IPS-18a (cell line): ENCODE data around the gene CD72.

Experiments used
- H3K27ac ChIP-seq: one replicate; pipeline ENCODE4 v1.5.1; 2013; ENCODE audit warnings: low read length
- H3K27me3 ChIP-seq: one replicate; pipeline ENCODE4 v1.6.1; 2013; ENCODE audit warnings: mild to moderate bottlenecking, low read length; ENCODE audit not compliant: control insufficient read depth, insufficient read depth
- H3K36me3 ChIP-seq: one replicate; pipeline ENCODE4 v1.6.1; 2013; ENCODE audit warnings: low read depth, low read length; ENCODE audit not compliant: control insufficient read depth
- H3K4me1 ChIP-seq: one replicate; pipeline ENCODE4 v1.6.1; 2013; ENCODE audit warnings: low read depth, low read length; ENCODE audit not compliant: control insufficient read depth
- H3K4me3 ChIP-seq: one replicate; pipeline ENCODE4 v1.5.1; 2013; ENCODE audit warnings: low read length
- H3K9ac ChIP-seq: one replicate; pipeline ENCODE4 v1.6.1; 2013; ENCODE audit warnings: mild to moderate bottlenecking, low read length, moderate library complexity
- H3K9me3 ChIP-seq: one replicate; pipeline ENCODE4 v1.6.1; 2013; ENCODE audit warnings: low read depth, low read length; ENCODE audit not compliant: control insufficient read depth

The CD72 gene

DNA sequence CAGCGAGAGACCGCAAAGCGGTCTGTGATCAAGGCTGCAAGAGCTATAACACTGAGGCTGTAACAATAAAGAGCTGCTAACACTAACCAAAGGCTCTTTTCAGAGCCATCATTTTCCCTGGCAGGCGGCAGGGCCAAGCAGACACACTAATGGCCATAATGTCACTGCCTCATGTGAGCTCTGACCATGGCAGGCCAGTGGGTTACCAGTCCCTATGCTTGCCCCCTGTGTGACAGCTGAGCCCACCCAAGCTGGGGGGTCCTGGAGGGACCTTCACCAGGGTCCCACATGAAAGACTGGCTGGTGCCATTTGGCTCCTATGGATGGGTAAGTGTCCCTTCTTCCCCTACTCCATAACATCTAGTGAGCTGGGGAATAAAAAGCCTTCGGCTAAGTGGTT is 42.7 kb downstream of the CD72 start:
- no peaks in the 10 kb centered on the region for H3K4me1 ChIP-seq
- no peak overlapping the region for H3K27ac ChIP-seq
- no peaks in the 10 kb centered on the region for H3K9me3 ChIP-seq
- H3K27me3 ChIP-seq: no peaks in the 10 kb centered on the region
- no peak overlapping the region for H3K4me3 ChIP-seq
- H3K36me3 ChIP-seq: no peaks in the 10 kb centered on the region
- H3K9ac ChIP-seq: no peak overlapping the region

DNA sequence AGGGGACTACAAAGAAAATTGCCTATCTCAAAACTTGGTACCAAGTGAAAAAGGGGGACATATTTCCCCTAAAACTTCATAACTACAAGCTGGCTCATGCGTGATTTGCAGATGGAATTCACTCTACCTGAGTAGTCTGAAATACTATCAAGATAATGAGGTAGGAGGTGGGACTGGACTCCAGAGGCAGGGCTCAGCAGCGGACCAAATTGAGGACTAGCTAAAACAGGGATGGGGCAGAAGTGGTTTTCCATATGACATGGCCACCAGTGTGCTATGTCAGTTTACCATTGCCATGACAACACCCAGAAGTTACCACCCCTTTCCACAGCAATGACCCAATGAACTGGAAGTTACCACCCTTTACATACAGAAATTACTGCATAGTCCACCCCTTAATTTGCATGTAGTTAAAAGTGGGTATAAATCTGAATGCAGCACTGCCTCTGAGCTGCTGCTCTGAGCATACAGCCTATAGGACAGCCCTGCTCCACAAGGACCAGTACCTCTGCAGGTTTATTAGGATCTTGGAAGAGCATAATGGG is 43.6 kb downstream of the CD72 start:
- Histone ChIP-seq H3K27ac (no peak overlapping the region), H3K9ac (no peak overlapping the region), H3K9me3 (no peaks in the 10 kb centered on the region), H3K4me3 (no peak overlapping the region), H3K27me3 (no peaks in the 10 kb centered on the region), H3K36me3 (no peaks in the 10 kb centered on the region), H3K4me1 (no peaks in the 10 kb centered on the region)

DNA sequence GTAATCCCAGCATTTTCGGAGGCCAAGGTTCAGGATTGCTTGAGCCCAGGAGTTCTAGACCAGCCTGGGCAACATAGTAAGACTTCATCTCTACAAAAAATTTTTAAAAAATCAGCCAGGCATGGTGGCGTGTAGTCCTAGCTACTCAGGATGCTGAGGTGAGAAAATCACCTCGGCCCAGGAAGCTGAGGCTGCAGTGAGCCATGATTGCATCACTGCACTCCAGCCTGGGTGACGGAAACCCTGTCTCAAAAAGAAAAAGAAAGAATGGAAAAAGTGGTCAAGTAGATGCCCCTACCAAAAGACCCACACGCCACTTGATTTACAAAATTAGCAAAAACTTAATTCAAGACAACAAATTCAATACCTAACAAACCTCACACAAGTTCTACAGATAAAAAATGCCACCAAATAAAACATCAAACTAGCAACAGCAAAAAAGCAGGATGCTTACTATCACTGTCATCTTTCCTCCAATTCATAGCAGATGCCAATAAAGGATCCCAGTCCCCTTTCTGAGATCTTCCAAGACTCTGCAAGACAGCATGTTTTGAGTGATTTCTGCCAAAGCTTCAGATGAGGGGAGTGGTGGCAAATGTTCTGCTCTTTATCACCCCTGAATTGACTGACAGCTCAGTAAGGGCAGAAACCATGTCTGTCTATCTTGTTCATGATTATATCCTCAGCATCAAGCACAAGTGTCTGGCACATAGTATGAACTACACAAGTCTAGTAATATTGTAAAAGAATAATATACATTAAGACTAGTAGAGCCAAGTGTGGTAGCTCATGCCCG is 47.3 kb downstream of the CD72 start:
- no peak overlapping the region for H3K9ac ChIP-seq
- no peak overlapping the region for H3K27ac ChIP-seq

DNA sequence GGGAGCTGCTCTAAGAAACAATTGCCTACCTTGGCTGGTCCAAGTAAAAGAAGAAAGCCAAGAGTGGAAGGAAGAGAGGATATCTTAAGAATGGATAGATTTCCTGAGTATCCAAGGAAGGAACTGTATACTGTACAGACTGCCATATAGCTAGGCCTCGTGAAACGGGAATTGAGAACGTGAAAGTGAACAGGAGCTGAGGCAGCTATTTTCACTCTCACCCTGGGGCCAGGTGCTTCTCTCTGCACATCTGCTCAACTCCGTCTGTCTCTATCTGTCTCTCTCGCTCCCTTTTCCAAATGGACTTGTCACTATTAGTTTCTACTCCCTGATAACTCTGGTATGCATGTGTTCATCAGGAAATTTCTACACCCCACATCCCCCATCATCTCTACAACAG is 49.0 kb downstream of the CD72 start:
- Histone ChIP-seq H3K4me3 (no peak overlapping the region), H3K27ac (no peak overlapping the region), H3K36me3 (no peaks in the 10 kb centered on the region), H3K4me1 (peaks cover under 1% of the 10 kb centered on the region), H3K27me3 (no peaks in the 10 kb centered on the region), H3K9me3 (no peaks in the 10 kb centered on the region), H3K9ac (no peak overlapping the region)

More for the DNA sequence above, 47.3 kb downstream of the CD72 start:
- Histone ChIP-seq H3K4me3 (no peak overlapping the region), H3K36me3 (no peaks in the 10 kb centered on the region), H3K27me3 (no peaks in the 10 kb centered on the region), H3K9me3 (no peaks in the 10 kb centered on the region), H3K4me1 (no peaks in the 10 kb centered on the region)

DNA sequence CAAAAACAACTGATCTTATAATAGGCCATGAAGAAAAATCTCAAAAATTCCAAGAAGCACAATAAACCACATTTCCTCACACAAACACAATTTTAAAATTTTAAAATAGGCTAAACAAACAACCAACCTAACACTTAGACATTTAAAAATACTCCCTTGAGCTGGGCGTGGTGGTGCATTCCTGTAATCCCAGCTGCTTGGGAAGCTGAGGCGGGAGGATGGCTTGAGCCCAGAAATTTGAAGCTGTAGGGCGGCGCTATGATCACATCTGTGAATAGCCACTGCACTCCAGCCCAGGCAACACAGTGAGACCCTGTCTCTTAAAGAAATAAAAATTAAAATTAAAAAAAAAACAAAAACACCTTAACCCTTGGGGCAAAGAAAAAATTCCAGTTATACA is 50.0 kb downstream of the CD72 start:
- H3K27ac ChIP-seq: no peak overlapping the region
- H3K4me3 ChIP-seq: no peak overlapping the region
- no peaks in the 10 kb centered on the region for H3K27me3 ChIP-seq
- no peaks in the 10 kb centered on the region for H3K36me3 ChIP-seq
- peaks cover 5% of the 10 kb centered on the region for H3K4me1 ChIP-seq
- no peak overlapping the region for H3K9ac ChIP-seq
- no peaks in the 10 kb centered on the region for H3K9me3 ChIP-seq

DNA sequence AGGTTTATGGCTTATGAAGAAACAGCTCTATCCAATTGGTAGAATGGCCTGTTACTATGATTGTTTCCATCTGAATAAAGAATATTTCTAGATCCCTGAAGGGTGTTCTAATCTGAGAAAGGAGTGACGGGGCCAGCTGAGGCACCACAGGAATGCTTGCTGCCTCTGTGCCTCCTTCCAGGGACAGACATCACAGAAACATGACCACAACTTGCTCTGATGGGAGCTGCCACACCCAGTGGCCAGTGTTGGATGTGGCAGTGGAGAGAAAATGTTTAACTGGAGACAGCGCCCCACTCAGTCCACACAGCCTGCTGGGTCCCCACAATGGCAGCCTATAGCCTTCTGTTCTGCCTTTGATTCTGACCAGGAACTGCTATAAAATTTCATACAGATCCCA is 51.8 kb downstream of the CD72 start:
- Histone ChIP-seq H3K9ac (no peak overlapping the region), H3K27me3 (no peaks in the 10 kb centered on the region), H3K27ac (no peak overlapping the region), H3K9me3 (no peaks in the 10 kb centered on the region), H3K4me1 (peaks cover 5% of the 10 kb centered on the region), H3K36me3 (no peaks in the 10 kb centered on the region), H3K4me3 (no peak overlapping the region)

DNA sequence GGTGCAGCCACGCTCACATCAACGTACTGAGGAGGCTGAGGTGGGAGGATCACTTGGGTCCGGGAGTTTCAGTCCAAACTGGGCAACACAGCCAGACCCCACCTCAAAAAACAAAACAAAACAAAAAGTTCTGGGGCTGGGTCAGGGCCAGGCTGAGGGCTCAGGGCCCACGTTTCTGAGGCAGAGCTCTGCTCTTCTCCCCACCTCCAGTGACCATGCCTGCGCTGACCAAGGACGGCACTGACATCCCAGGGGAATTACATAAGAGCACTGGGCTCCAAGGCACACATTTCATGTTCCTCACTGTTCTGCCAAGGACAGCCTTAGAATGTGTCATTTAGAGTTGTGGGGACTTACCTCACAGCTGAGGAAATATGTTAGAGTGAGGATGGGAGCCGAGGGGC is 53.6 kb downstream of the CD72 start:
- Histone ChIP-seq H3K27ac (no peak overlapping the region), H3K36me3 (no peaks in the 10 kb centered on the region), H3K27me3 (no peaks in the 10 kb centered on the region), H3K4me3 (no peak overlapping the region), H3K4me1 (peaks cover 5% of the 10 kb centered on the region), H3K9me3 (no peaks in the 10 kb centered on the region), H3K9ac (no peak overlapping the region)

DNA sequence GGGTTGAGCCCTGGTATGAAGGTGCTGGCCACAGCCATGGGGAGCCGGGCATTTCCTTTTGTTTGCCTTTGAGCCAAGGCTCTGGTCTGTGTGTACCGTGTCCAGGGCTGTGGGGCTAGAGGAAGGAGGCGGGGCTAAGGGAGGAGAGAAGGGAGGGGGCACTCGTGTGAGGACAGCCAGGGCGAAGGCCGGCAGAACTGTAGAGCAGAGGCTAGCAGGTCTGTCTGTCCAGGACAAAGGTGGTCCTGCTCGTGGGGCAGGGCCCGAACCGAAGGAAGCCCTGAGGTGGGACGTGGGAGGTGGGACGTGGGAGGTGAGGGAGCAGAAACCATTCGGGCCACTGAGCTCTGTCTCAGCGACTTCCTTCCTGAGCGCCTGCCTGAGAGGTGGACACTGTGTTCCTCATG is 54.4 kb downstream of the CD72 start:
- H3K27me3 ChIP-seq: no peaks in the 10 kb centered on the region
- H3K36me3 ChIP-seq: no peaks in the 10 kb centered on the region
- H3K27ac ChIP-seq: no peak overlapping the region
- peaks cover 5% of the 10 kb centered on the region for H3K4me1 ChIP-seq
- no peak overlapping the region for H3K9ac ChIP-seq
- H3K4me3 ChIP-seq: no peak overlapping the region
- no peaks in the 10 kb centered on the region for H3K9me3 ChIP-seq

DNA sequence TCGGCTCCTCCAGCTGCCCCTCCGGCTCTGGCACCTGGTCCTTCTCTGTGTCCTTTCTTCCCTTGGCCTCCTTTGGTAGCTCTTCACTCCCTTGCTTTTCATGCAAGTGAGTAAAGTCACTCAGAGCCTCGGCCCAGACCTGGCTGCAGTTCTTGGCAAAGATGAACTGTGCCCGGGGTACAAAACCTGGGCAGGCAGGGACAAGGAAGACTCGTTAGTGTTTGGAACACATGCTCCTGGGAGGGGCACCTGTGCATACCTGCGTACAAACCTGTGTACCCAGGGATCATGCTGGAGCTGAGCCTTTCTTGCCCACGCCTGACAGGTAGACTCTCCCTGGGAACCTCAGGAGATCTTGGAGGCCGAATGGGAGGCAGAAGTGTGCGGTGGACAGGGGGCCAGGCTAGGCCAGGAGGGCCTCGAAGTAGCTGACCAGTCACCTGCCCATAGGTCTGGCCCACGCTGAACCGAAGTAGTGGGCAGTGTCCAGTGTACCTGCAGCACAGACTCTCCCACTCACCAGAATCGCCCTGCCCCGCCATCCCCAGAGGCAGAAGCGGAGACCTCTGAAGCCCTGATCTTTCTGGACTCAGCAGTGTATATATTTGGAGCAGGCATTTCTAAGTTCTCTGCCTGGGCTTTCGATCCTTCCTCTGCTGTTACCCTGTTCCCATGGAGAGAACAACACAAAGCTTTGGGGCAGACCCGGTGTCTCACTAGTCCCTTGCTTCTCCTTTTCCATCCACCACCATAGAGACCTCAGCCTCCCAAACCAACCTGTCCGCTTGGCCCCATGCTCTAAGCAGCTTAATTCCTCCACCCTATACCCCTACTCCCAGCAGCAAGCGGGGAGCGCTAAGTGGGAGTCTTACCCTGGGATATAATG is 55.1 kb downstream of the CD72 start:
- Histone ChIP-seq H3K4me1 (peaks cover 5% of the 10 kb centered on the region), H3K36me3 (no peaks in the 10 kb centered on the region), H3K4me3 (no peak overlapping the region), H3K9me3 (no peaks in the 10 kb centered on the region), H3K27me3 (no peaks in the 10 kb centered on the region), H3K9ac (no peak overlapping the region), H3K27ac (no peak overlapping the region)

DNA sequence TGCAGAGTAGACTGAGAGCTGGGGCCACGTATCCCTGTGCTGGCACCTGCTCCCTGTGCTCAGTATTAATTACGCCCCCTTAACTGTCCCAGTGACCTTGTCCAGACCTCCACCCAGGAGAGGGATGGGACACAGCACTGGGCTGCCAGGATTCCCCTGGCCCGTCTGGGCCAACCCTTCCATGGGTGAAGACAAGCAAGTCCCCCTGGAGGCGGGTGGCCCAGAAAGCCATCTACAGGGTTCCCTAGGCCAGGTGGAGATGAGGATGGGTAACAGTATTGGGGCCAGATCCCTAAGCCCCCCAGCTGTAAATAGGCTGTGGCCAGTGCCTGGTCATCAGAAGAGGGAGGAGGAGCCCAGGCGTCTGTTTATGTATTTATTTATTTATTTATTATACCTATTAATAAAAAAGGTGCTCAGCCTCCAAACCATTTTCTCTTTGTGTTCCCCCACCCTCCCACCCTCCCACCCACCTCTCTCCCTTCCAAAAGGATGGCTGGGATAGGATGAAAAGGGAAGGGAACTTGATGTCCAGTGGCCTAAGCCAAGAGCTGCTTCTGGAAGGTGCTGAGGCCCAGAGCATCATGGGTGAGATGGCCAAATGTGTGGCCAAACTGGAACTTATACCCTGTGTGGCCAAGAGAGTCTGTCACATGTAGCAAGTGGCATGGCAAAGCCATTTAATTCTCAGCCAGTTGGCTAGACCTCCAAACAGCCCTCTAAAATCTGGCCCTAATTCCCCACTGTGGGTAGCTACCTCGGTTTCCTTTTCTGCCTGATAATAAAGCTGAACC is 56.5 kb downstream of the CD72 start:
- no peaks in the 10 kb centered on the region for H3K36me3 ChIP-seq
- H3K9ac ChIP-seq: no peak overlapping the region
- no peaks in the 10 kb centered on the region for H3K27me3 ChIP-seq

More for the DNA sequence above, 56.5 kb downstream of the CD72 start:
- Histone ChIP-seq H3K9me3 (no peaks in the 10 kb centered on the region), H3K4me1 (peaks cover 5% of the 10 kb centered on the region), H3K4me3 (no peak overlapping the region), H3K27ac (no peak overlapping the region)
